Measurements from ENCODE around the gene CLCNKA. TPM values are rescaled to one million over a fixed set of nuclear protein-coding genes. Genes with fewer than 3 reads are reported as not detected.
A peak's percentile ranks its signal among the peaks of the same experiment; 100 is the strongest.
"Not testable (repeated sequence)": the region's sequence is repeated elsewhere in the genome, so short reads cannot be mapped to it uniquely, and the experiment has no call there.

The CLCNKA gene
- total RNA-seq, 2 experiments from 2014 or later: not detected

GRCh38 chr1:16038620-16038912 is 16.7 kb downstream of the CLCNKA start:
- Histone ChIP-seq H3K4me2 (ENCODE audit: low read length) (no peak overlapping the region), H3K27ac (ENCODE audit: low read depth, low read length, poor library complexity, severe bottlenecking) (no peak overlapping the region), H3K4me3 (ENCODE audit: low read depth, low read length, poor library complexity, severe bottlenecking) (no peak overlapping the region), H3K9me2 (ENCODE audit: insufficient read depth, low read length) (no peaks in the 10 kb centered on the region), H3K4me1 (ENCODE audit: insufficient read depth, low read length, poor library complexity, severe bottlenecking) (no peaks in the 10 kb centered on the region), H2AFZ (ENCODE audit: low read length) (no peak overlapping the region), H4K20me1 (ENCODE audit: insufficient read depth, low read length) (no peaks in the 10 kb centered on the region), H3K36me3 (ENCODE audit: insufficient read depth, low read length) (no peaks in the 10 kb centered on the region), H3K9me3 (ENCODE audit: low read length) (no peaks in the 10 kb centered on the region), H3K79me2 (ENCODE audit: insufficient read depth, low read depth, low read length) (no peaks in the 10 kb centered on the region)
- DNase-seq (ENCODE audit: low spot score): no peak
- intact Hi-C loops (cut with micrococcal nuclease; ENCODE audit: unreplicated experiment): no loop called here
- TF ChIP-seq CTCF (conservative IDR thresholded peaks at IDR 0.05; ENCODE audit: low read length): no peak
- no peak for TF ChIP-seq EZH2phosphoT487 (IDR thresholded peaks at IDR 0.05; ENCODE audit: borderline replicate concordance, low read depth, low read length)
- ChIA-PET CTCF (ENCODE audit: unreplicated experiment) (no interaction called here), POLR2A (no interaction called here)
- BruUV-seq (replicated peaks): no TSS peak

GRCh38 chr1:16039871-16040270 is 18.0 kb downstream of the CLCNKA start:
- H2AFZ ChIP-seq (ENCODE audit: low read length); H3K4me2 ChIP-seq (ENCODE audit: low read length); H3K27ac ChIP-seq (ENCODE audit: low read depth, low read length, poor library complexity, severe bottlenecking); BruUV-seq (replicated peaks); H3K9me2 ChIP-seq (ENCODE audit: insufficient read depth, low read length); H3K9me3 ChIP-seq (ENCODE audit: low read length); H4K20me1 ChIP-seq (ENCODE audit: insufficient read depth, low read length); H3K79me2 ChIP-seq (ENCODE audit: insufficient read depth, low read depth, low read length); POLR2A ChIA-PET; H3K4me3 ChIP-seq (ENCODE audit: low read depth, low read length, poor library complexity, severe bottlenecking); H3K36me3 ChIP-seq (ENCODE audit: insufficient read depth, low read length); intact Hi-C loops (cut with micrococcal nuclease; ENCODE audit: unreplicated experiment); H3K4me1 ChIP-seq (ENCODE audit: insufficient read depth, low read length, poor library complexity, severe bottlenecking); DNase-seq (ENCODE audit: low spot score): not testable (repeated sequence)
- CTCF ChIA-PET (ENCODE audit: unreplicated experiment): interaction anchor here (0.5 kb wide), 1 partner anchor 43 kb away, joined by 3 read pairs; no protein-coding TSS in a partner anchor

- H3K36me3 ChIP-seq (ENCODE audit: insufficient read depth, low read length): no peaks in the 10 kb centered on the region
- H3K4me3 ChIP-seq (ENCODE audit: low read depth, low read length, poor library complexity, severe bottlenecking): no peak overlapping the region
- no peak overlapping the region for H3K27ac ChIP-seq (ENCODE audit: low read depth, low read length, poor library complexity, severe bottlenecking)
- H3K4me1 ChIP-seq (ENCODE audit: insufficient read depth, low read length, poor library complexity, severe bottlenecking): no peaks in the 10 kb centered on the region
- intact Hi-C loops (cut with micrococcal nuclease; ENCODE audit: unreplicated experiment): no loop called here
- no peaks in the 10 kb centered on the region for H4K20me1 ChIP-seq (ENCODE audit: insufficient read depth, low read length)
- no peaks in the 10 kb centered on the region for H3K9me3 ChIP-seq (ENCODE audit: low read length)
- no peak for TF ChIP-seq EZH2phosphoT487 (IDR thresholded peaks at IDR 0.05; ENCODE audit: borderline replicate concordance, low read depth, low read length)
- BruUV-seq (replicated peaks): no TSS peak
- H3K4me2 ChIP-seq (ENCODE audit: low read length): no peak overlapping the region
- H2AFZ ChIP-seq (ENCODE audit: low read length): no peak overlapping the region
- H3K9me2 ChIP-seq (ENCODE audit: insufficient read depth, low read length): no peaks in the 10 kb centered on the region
- DNase-seq (ENCODE audit: low spot score): no peak
- ChIA-PET POLR2A (interaction anchor here (0.5 to 0.7 kb wide), 2 partner anchors 209 to 223 kb away, joined by 3 to 5 read pairs; no protein-coding TSS in a partner anchor), CTCF (ENCODE audit: unreplicated experiment) (no interaction called here)
- H3K79me2 ChIP-seq (ENCODE audit: insufficient read depth, low read depth, low read length): no peaks in the 10 kb centered on the region
Observed at GRCh38 chr1:16041200-16041599, 19.4 kb downstream of the CLCNKA start.

- H3K27ac ChIP-seq (ENCODE audit: low read depth, low read length, poor library complexity, severe bottlenecking): no peak overlapping the region
- CTCF ChIA-PET (ENCODE audit: unreplicated experiment): no interaction called here
- no peaks in the 10 kb centered on the region for H3K9me3 ChIP-seq (ENCODE audit: low read length)
- intact Hi-C loops (cut with micrococcal nuclease; ENCODE audit: unreplicated experiment): loop anchor here (2.0 kb wide), 1 partner anchor 21 kb away; no protein-coding TSS in a partner anchor
- no TSS peak for BruUV-seq (replicated peaks)
- no peaks in the 10 kb centered on the region for H3K4me1 ChIP-seq (ENCODE audit: insufficient read depth, low read length, poor library complexity, severe bottlenecking)
- no peak overlapping the region for H2AFZ ChIP-seq (ENCODE audit: low read length)
- H3K4me2 ChIP-seq (ENCODE audit: low read length): no peak overlapping the region
- no peak overlapping the region for H3K4me3 ChIP-seq (ENCODE audit: low read depth, low read length, poor library complexity, severe bottlenecking)
- no peaks in the 10 kb centered on the region for H3K9me2 ChIP-seq (ENCODE audit: insufficient read depth, low read length)
- H3K36me3 ChIP-seq (ENCODE audit: insufficient read depth, low read length): no peaks in the 10 kb centered on the region
- no peaks in the 10 kb centered on the region for H4K20me1 ChIP-seq (ENCODE audit: insufficient read depth, low read length)
- peak; percentile 15 for DNase-seq (ENCODE audit: low spot score)
- POLR2A ChIA-PET: interaction anchor here (0.5 kb wide), 1 partner anchor 217 kb away, joined by 3 read pairs; no protein-coding TSS in a partner anchor
- H3K79me2 ChIP-seq (ENCODE audit: insufficient read depth, low read depth, low read length): no peaks in the 10 kb centered on the region
- TF ChIP-seq CTCF (conservative IDR thresholded peaks at IDR 0.05; ENCODE audit: low read length) (peak; percentile 55), EZH2phosphoT487 (IDR thresholded peaks at IDR 0.05; ENCODE audit: borderline replicate concordance, low read depth, low read length) (no peak)
Observed at GRCh38 chr1:16042096-16042495, 20.3 kb downstream of the CLCNKA start.

- BruUV-seq (replicated peaks); CTCF ChIA-PET (ENCODE audit: unreplicated experiment): not testable (repeated sequence)
Observed at GRCh38 chr1:16042654-16043053, 20.8 kb downstream of the CLCNKA start.

More at GRCh38 chr1:16042654-16043053, 20.8 kb downstream of the CLCNKA start:
- H3K36me3 ChIP-seq (ENCODE audit: insufficient read depth, low read length); H3K4me3 ChIP-seq (ENCODE audit: low read depth, low read length, poor library complexity, severe bottlenecking); H3K4me1 ChIP-seq (ENCODE audit: insufficient read depth, low read length, poor library complexity, severe bottlenecking); H3K9me3 ChIP-seq (ENCODE audit: low read length); H3K9me2 ChIP-seq (ENCODE audit: insufficient read depth, low read length); POLR2A ChIA-PET; H3K79me2 ChIP-seq (ENCODE audit: insufficient read depth, low read depth, low read length); H3K4me2 ChIP-seq (ENCODE audit: low read length); DNase-seq (ENCODE audit: low spot score); H4K20me1 ChIP-seq (ENCODE audit: insufficient read depth, low read length); H3K27ac ChIP-seq (ENCODE audit: low read depth, low read length, poor library complexity, severe bottlenecking); H2AFZ ChIP-seq (ENCODE audit: low read length): not testable (repeated sequence)
- intact Hi-C loops (cut with micrococcal nuclease; ENCODE audit: unreplicated experiment): loop anchor here (2.0 kb wide), 1 partner anchor 22 kb away; no protein-coding TSS in a partner anchor
